NCI-H146 treated with DMSO at 0.1 percent for 48 hours (cell line): ENCODE measurements around the gene SIPA1L3.

Experiments used
- DNase-seq: peaks from one replicate; lab custom pipeline; 2025; ENCODE audit not compliant: unreplicated experiment; lab: John Stamatoyannopoulos, UW

Gene SIPA1L3

DNA sequence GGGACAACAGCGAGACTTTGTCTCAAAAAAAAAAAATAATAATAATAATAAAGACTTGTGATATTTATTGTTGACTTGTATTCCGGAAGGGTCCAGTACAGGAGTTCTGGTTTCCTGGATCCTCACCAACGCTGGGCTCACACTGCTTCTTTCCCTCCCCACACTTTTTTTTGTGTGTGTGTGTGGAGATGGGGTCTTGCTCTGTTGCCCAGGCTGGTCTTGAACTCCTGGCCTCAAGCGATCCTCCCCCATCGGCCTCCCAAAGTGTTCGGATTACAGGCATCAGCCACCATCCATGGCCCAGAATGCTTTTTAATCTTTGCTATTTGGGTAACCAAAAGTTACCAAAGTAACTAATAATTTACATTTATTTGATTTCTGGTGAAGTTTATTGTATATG is 39.1 kb downstream of the SIPA1L3 start:
- no peak for DNase-seq

DNA sequence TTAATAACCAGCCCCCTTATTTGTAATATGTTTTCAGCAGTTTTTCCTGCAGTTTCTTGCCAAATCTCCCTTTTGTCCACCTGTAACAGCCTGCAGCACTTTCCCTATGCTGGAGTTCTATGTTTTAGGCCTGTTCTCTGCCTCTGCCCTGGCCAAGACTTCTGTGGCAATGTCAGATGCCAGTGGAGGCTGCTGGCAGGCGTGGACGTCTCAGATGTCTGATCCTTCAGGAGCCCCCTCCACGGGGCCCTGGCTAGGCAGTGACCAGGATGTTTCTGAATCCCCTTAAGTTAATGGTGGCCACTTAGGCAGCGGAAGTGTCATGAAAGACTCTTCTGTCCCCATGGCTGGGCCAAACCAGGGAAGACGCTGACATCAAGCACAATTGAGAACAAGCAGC is 40.8 kb downstream of the SIPA1L3 start:
- DNase-seq, result no peak

DNA sequence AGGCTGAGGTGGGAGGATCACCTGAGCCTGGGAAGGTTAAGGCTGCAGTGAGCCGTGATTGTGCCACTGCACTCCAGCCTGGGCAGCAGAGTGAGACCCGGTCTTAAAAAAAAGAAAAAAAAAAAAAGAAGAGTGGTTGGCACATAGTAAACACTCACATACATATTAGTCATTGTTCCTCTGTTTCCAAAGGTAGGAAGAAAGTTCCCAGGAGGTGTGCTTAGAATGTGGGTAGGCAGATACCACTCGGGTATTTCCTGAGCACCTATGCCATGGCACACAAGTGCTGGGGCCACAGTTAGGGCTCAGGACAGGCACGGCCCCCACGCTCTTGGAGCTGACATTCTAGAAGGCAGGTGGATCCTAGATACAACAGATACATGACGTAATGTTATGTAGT is 41.4 kb downstream of the SIPA1L3 start:
- no peak for DNase-seq

DNA sequence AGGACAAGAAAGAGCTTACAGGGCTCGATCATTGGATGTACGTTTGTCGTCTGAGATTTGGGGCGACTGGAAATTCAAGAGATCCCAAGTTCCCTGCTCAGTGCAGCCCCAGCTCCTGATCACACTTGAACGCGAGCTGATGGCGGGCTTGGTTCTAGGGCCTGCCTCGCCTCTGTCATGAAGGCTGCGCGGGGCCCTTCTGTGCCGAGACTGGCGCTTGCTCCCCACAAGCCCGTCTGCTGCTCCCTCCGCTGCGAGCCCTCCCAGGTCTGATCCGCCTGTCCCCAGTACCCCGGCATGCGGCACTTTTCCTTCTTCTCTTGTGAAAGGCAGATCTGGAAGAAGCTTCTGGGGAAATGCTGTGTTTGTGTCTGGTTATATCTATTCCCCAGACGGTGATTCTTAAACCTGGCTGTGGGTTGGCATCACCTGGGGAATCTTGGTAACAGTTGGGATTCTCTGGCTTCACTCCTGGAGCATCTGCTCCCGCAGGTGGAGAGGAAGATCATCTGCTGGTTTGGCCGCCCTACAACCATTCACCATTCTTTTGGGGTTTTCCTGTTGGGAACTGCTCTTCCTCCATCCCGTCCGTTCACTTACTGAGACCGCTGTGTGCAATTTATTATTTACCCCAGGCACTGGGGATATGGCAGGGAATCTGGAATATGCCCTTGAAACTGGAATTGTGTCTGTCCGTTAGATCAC is 43.6 kb downstream of the SIPA1L3 start:
- no peak for DNase-seq

DNA sequence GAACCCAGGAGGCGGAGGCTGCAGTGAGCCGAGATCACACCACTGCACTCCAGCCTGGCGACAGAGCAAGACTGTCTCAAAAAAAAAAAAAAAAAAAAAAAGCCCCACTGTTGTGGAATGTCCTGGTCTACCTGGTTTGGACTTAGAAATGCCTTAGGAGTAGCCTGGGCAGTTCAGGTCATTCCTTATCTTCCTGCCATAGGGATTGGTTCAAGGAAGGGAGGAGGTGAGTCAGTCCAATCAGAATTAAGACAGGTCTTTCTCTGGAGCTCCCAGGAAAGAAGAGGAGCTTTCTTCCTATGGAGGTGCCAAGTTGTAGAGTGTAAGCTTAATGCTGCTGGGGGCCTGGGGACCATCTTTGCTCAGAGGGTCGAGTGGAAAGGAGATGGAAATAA is 44.8 kb downstream of the SIPA1L3 start:
- DNase-seq, result no peak

DNA sequence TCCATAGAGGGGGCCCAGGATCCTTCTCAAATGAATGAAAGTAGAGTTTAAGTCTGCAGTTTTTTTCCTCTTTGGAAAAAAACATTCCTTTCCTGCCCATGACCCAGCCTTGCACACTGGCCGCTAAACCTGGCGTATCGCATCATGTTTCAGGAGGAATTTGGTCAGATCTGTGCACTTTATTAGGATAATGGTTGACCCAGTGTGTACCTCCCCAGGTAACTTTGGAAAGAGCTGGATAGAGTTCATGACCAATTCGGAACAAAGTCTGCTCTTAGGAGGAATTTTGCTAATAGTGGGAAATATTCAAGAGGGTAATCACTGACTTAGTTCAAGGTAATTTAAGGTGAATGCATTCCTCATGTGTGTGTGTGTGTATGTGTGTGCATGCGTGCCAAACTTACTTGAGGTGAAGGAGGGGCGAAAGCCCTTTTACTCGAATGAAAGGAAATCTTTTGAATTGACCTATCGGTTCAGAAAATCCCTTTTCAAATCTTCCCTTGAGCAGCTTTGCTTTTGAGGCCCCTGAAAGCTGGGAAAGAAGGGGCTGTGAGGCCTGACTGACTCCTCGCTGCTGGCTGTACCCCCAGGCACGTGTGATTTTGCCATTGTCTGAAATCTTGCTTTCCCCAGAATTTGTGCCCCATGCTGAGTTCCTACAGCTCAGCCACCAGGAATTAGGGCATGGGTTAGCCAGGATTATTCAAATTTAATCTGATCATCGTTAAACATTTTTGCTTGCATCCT is 46.3 kb downstream of the SIPA1L3 start:
- DNase-seq, result no peak

DNA sequence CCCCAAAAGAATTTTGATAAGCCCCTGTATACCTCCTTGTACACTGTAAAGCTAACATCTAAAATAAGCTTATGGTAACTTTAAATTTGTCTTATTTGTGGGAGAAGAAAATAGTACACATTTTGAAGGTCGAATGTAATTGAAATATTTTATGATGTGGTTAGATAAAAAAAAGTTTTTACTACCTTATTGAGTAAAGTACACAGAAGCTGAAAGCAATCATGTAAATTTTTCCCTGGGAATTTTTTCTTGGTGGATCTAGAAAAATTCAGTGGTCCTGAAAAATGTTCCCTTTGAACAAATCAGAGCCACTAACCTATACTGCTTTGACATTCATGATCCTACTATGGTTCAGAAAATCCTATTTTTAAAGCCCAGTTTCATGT is 46.9 kb downstream of the SIPA1L3 start:
- no peak for DNase-seq

DNA sequence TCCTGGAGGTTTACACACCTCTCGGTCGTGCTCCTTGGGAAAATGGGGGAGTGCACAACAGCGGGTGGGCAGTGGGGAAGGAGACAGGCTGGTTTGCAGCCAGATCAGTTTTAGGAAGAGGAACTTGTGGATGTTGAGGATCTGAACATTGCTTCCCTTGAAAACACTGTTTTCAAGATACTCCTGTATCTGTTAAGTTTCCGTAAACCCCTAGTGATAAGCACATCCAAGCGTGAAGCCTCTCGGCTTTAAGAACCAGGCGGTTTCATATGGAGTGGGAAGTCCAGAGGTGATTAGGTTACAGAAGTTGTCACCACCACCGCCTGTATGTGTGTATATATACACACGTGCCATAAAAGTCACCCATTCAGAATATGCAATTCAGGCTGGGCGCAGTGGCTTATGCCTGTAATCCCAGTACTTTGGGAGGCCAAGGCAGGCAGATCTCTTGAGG is 47.4 kb downstream of the SIPA1L3 start:
- no peak for DNase-seq

DNA sequence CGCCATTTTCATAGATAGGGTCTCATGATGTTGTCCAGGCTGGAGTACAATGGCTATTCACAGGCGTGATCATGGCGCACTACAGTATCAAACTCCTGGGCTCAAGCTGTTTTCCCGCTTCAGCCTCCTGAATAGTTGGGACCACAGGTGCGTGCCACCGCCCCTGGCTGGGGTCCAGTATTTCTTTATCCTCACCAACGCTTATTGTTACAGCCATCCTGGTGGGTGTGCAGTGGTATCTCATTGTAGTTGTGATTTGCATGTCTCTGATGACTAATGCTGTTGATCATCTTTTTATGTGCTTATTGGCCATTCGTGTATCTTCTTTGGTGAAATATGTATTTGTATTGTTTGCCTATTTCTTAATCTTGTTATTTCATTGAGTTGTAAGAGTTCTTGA is 49.0 kb downstream of the SIPA1L3 start:
- DNase-seq, result peak; percentile 20

DNA sequence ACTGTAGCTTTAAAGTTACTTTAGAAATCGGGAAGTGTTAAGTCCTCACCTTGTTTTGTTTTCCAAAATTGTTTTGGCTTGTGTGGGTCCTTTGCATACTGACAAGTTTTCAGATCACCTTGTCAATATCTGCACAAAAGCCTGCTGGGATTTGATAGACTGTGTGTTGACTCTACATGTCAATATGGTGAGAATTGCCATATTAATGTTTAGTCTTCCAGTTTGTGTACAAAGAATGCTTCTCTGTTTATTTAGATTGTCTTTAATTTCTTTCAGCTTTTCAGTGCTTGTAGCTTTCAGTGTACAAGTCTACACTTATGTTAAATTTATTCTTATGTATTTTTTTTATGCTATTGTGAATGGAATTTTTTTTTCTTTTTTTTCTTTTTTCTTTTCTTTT is 50.2 kb downstream of the SIPA1L3 start:
- no peak for DNase-seq

DNA sequence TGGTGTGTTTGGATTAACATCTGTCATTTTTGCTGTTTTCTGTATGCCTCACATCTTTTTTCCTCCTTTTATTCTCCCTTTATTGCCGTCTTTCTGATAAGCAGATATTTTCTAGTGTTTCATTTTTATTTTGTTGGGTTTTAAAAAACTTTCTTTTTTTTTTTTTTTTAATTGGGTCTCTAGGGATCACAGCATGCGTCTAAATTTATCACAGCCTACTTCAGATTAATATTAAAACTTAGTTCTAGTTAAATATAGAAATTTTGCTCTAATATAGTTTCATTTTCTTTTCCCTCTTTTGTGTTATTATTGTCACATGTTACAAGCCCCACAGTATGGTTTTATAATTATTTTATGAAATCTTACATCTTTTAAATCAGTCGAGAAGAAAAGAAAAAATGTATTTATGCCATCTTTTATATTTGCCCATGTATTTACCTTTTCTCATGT is 52.7 kb downstream of the SIPA1L3 start:
- no peak for DNase-seq

DNA sequence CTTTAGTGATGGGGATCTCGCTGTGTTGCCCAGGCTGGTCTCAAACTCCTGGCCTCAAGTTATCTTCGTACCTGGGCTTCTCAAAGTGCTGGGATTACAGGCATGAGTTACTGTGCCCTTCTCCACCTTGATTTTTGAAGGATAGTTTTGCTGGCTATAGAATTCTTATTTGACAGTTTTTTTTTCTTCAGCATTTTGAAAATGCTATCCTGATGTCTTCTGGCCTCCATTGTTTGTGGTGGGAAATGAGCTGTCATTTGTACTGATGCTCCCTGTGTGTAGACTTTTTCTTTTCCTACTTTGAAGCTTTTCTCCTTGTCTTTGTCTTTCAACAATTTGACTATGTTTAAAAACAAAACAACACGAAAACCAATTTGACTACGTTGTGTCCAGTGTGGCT is 54.2 kb downstream of the SIPA1L3 start:
- no peak for DNase-seq

DNA sequence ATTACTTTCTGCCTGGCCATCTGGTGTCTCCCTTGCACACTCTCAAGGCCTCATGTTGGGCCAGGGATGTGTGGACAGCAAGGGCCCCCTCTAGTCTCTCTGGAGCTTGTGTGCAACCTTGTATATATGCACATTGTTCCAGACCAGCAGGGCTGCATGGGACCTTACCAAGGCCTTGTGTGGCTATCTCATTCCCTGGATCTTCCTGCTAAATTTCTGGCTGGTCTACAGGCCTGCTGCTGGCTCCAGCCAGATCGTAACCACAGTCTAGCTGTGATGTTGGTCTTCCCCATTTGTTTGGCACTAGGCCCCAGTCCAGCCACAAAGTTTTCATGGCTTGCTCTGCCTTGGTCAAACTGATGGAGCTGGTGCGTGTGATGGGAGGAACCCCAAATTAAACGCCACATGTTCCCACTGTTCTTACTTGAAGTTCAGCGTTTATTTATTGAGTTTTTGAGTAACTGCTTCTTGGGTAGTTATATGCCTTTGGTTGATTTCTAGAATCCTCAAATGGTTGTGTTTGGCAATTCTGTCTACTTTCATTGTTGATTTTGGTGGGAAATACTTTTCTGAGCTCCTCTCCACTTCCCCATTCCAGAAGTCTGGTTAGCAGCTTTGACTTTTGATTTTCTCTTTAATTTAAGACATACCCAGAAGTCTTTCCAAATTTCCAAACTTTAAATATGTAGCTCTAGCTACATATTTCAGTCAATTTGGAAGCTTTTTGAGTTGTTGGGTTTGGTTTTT is 56.4 kb downstream of the SIPA1L3 start:
- DNase-seq, result no peak

DNA sequence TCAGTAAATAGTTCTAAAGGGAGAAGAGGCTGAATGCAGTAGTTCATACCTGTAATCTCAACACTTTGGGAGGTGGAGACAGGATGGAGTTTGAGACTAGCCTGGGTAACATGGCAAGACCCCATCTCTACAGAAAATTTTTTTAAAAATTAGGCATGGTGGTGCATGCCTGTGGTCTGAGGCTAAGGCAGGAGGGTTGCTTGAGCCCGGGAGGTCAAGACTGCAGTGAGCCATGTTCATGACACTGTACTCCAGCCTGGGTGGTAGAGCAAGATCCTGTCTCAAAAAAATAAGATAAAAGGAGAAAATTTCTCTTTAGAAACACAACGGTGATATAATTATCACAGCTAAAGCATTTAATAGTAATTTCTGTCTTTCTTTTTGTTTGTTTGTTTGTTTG is 57.1 kb downstream of the SIPA1L3 start:
- no peak for DNase-seq

DNA sequence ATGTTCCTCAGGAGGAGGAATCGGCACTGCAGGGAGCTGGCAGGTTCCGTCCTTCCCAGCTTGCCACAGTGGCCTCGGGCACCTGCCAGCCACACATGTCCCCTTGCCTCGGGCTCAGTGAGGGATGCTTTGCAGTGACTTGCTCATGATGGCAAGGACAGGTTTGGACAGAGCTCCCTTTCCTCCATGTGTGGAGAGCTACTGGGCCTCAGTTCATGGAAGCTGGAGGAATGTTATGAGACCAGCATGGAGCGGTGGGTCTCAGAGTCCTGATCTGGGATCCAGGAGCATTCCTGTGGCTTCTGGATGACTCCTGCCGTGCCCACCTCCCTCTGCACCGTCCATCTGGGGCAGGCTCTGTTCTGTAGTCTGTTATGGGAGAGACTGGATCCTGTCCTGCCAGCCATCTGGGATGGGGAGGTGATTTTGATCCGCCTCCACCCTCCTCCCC is 59.2 kb downstream of the SIPA1L3 start:
- no peak for DNase-seq

DNA sequence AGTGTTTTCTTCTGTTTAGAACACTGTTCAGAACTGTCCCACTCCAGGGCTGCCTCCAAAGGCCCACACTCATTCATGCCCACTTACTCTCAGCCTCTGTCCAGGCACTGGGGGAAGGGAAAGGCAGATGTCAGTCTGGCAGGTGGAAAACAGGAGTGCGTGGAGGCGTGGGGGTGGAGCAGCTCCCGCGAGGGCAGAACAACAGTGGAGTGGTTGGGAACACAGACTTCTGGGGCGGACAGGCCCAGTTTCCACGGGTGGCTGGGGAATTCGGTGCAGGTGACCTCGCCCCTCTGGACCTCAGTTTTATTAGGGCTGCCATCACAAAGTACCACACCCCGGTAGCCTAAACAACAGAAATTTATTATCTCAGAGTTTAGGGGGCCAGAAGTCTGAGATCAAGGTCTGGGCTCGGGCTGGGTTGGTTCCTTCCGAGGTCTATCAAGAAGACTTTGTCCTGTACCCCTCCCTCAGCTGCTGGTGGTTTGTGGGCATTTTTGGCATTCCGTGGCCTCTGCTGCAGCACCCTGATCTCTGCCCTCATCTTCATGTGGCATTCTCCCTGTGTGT is 59.7 kb downstream of the SIPA1L3 start:
- no peak for DNase-seq

DNA sequence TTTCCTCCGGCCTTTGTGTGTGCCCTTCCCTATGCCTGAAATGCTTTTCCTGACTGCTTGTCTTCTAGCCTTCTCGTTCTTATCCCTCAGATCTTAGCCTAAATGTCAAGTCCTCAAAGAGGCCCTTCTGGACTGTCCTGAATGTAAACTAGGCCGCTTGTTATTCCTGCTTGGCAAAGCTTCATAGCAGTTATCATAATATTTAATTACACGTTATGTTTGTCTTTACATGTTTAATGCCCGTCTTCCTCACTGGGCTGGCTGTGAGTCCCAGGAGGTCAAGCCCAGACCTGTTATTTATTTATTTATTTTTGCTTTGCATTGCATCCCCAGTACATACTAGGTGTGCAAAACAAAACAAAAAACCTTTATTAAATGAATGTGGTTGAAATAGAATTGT is 62.7 kb downstream of the SIPA1L3 start:
- DNase-seq, result no peak

DNA sequence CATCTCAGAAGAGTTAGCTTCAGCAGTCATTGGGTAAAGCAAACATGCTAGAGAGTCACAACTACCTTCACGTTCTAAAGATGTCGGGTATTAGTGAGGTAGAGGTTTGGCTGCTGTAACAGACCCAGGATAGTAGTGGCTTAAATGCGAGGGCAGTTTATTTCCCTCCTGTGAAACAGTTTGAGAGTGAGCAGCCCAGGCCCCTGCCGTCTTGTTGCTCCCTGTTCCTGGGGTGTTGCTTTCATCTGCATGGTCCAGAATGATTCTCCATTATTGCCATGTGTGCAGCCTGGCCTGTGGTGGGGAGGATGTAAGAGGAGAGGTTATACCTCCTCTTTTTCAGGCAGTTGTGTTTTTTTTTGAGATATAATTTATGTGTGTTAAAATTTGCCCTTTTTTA is 63.7 kb downstream of the SIPA1L3 start:
- no peak for DNase-seq

DNA sequence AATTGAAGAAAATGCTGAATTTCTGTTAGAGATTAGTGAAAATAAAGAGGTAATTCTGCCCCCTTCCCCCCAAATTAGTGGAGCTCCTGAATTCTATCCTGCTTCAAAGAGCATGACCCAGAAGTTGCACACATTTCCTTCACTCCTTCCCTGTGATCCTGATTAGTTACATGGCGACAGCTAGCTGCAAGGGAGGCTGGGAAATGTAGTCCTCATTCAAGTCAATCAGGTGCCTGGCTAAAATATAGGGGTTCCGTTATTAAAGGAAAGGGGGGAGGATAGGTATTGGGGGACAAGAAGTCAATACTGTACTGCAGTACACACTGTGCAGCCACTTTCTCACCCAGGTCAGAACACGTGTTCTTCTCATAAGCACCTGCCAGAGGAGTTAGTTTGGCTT is 65.8 kb downstream of the SIPA1L3 start:
- DNase-seq, result no peak

DNA sequence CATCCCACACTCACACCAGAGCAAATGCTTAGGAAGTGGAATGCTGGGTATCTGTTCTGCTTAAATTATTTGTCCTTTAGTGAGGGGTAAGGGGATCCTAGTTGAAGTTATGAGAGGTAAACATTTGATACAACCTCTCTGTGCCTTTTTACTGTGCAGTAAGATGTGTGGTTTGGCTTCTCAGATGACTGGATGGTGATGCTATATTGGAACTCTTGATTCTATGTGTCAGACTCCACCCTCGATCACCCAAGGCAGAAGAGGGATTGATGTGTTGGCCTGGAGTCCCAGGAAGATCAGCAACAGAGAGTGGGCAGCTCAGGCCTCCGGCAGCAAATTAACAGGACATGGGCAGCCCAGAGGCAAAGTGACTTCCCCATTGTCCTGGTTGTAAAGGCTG is 66.7 kb downstream of the SIPA1L3 start:
- no peak for DNase-seq

DNA sequence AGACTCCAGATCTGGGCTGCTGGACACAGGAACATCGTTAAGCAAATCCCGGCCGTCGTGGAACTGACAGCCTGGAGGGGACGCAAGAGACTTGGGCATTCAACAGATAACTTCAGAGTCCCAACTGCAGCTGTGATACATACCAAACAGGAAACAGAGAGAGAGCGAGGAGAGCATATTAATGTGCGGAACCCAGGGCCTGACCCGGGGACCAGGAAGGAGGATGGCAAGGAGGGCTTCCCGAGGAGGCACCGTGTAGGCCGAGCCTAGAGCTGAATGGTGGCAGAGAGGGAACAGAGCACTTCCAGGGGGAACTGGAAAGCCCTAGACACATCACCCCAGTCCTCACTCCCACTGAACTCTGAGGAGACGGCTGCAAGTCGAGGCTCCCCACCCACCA is 68.1 kb downstream of the SIPA1L3 start:
- DNase-seq, result no peak
